ENCODE measurements around the gene HDAC9. TPM values are rescaled to one million over a fixed set of nuclear protein-coding genes. Genes with fewer than 3 reads are reported as not detected.

The HDAC9 gene
- polyA plus RNA-seq, 1 of the 3 experiments (the other 2 are of a cell fraction) = 11.6 TPM

- DNase-seq = no peak
- Histone ChIP-seq H3K4me2 (no peak overlapping the region), H3K79me2 (ENCODE audit: insufficient read depth) (no peaks in the 10 kb centered on the region), H3K9me3 (peaks cover 10% of the 10 kb centered on the region), H3K27ac (ENCODE audit: low read depth in 2 of 2, low read length in 1 of 2) (no peak overlapping the region), H3K4me1 (ENCODE audit: control insufficient read depth in 1 of 2, insufficient read depth in 2 of 2, low read depth in 1 of 2, low read length in 1 of 2) (peaks cover 0 to 3% of the 10 kb centered on the region in 2 experiments; a peak in 2 of 4 replicates), H2AFZ (ENCODE audit: low read depth) (no peak overlapping the region), H3F3A (replicated peaks; ENCODE audit: insufficient read depth) (no peaks in the 10 kb centered on the region), H3K36me3 (replicated peaks in 1 of 2; ENCODE audit: control insufficient read depth in 1 of 2, insufficient read depth in 2 of 2, low read length in 1 of 2) (peaks cover 1 to 5% of the 10 kb centered on the region in 2 experiments), H4K20me1 (ENCODE audit: insufficient read depth) (no peaks in the 10 kb centered on the region), H3K27me3 (ENCODE audit: insufficient read depth) (no peaks in the 10 kb centered on the region), H3K9ac (no peak overlapping the region), H3K4me3 (ENCODE audit: low read depth in 2 of 2, low read length in 1 of 2) (no peak overlapping the region), H3K9me2 (peaks cover 4% of the 10 kb centered on the region; the same call in 1 of the 2 replicates)
- 64% methylated on average over 2 of the region's 2 CpGs for WGBS (ENCODE audit: low lambda C conversion rate)
- ChIA-PET POLR2A (no interaction called here), CTCF (interaction anchor here (1.6 to 2.0 kb wide), 2 partner anchors 214 to 241 kb away, joined by 5 to 6 read pairs; no protein-coding TSS in a partner anchor)
- no peak for TF ChIP-seq FOXJ3 (CRISPR knock-in tag; IDR thresholded peaks at IDR 0.05)
- TF ChIP-seq, protein P1, sequence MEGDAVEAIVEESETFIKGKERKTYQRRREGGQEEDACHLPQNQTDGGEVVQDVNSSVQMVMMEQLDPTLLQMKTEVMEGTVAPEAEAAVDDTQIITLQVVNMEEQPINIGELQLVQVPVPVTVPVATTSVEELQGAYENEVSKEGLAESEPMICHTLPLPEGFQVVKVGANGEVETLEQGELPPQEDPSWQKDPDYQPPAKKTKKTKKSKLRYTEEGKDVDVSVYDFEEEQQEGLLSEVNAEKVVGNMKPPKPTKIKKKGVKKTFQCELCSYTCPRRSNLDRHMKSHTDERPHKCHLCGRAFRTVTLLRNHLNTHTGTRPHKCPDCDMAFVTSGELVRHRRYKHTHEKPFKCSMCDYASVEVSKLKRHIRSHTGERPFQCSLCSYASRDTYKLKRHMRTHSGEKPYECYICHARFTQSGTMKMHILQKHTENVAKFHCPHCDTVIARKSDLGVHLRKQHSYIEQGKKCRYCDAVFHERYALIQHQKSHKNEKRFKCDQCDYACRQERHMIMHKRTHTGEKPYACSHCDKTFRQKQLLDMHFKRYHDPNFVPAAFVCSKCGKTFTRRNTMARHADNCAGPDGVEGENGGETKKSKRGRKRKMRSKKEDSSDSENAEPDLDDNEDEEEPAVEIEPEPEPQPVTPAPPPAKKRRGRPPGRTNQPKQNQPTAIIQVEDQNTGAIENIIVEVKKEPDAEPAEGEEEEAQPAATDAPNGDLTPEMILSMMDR (IDR thresholded peaks at IDR 0.05) = peak; percentile 24
Measured at GRCh38 chr7:18906901-18907300, 411.4 kb downstream of the HDAC9 start.

- WGBS (ENCODE audit: low lambda C conversion rate) = 89% methylated on average over 4 of the region's 4 CpGs
- Histone ChIP-seq H3F3A (replicated peaks; ENCODE audit: insufficient read depth) (no peaks in the 10 kb centered on the region), H3K9me3 (peaks cover 10% of the 10 kb centered on the region), H4K20me1 (ENCODE audit: insufficient read depth) (no peaks in the 10 kb centered on the region), H3K9me2 (peaks cover 6% of the 10 kb centered on the region; the same call in 1 of the 2 replicates), H3K4me1 (ENCODE audit: control insufficient read depth in 1 of 2, insufficient read depth in 2 of 2, low read depth in 1 of 2, low read length in 1 of 2) (no peaks in the 10 kb centered on the region; a peak in 1 of 4 replicates), H3K27ac (ENCODE audit: low read depth in 2 of 2, low read length in 1 of 2) (no peak overlapping the region), H3K27me3 (ENCODE audit: insufficient read depth) (no peaks in the 10 kb centered on the region), H3K9ac (no peak overlapping the region), H3K4me2 (no peak overlapping the region), H3K79me2 (ENCODE audit: insufficient read depth) (no peaks in the 10 kb centered on the region), H2AFZ (ENCODE audit: low read depth) (0 out of 2 replicates have a peak overlapping the region, but pooled peaks have one; percentile 2), H3K4me3 (ENCODE audit: low read depth in 2 of 2, low read length in 1 of 2) (no peak overlapping the region), H3K36me3 (replicated peaks in 1 of 2; ENCODE audit: control insufficient read depth in 1 of 2, insufficient read depth in 2 of 2, low read length in 1 of 2) (peaks cover 2 to 5% of the 10 kb centered on the region in 2 experiments)
- ChIA-PET POLR2A (no interaction called here), CTCF (no interaction called here)
- TF ChIP-seq FOSL2 (IDR thresholded peaks at IDR 0.05; ENCODE audit: borderline replicate concordance, low read depth) (no peak), PBX3 (IDR thresholded peaks at IDR 0.05) (no peak), MEF2A (IDR thresholded peaks at IDR 0.05; ENCODE audit: borderline replicate concordance, low read depth) (no peak)
- DNase-seq = no peak
Measured at GRCh38 chr7:18913106-18913505, 417.6 kb downstream of the HDAC9 start.

- Histone ChIP-seq H3K27me3 (ENCODE audit: insufficient read depth) (no peaks in the 10 kb centered on the region), H3K9me2 (peaks cover 3% of the 10 kb centered on the region; the same call in 1 of the 2 replicates), H3K4me2 (no peak overlapping the region), H3K79me2 (ENCODE audit: insufficient read depth) (no peaks in the 10 kb centered on the region), H3K4me3 (ENCODE audit: low read depth in 2 of 2, low read length in 1 of 2) (no peak overlapping the region), H3K4me1 (ENCODE audit: control insufficient read depth in 1 of 2, insufficient read depth in 2 of 2, low read depth in 1 of 2, low read length in 1 of 2) (no peaks in the 10 kb centered on the region; a peak in 1 of 4 replicates), H3K9ac (no peak overlapping the region), H4K20me1 (ENCODE audit: insufficient read depth) (no peaks in the 10 kb centered on the region), H2AFZ (ENCODE audit: low read depth) (no peak overlapping the region), H3K36me3 (replicated peaks in 1 of 2; ENCODE audit: control insufficient read depth in 1 of 2, insufficient read depth in 2 of 2, low read length in 1 of 2) (peaks cover 0 to 2% of the 10 kb centered on the region in 2 experiments), H3K9me3 (no peaks in the 10 kb centered on the region), H3F3A (replicated peaks; ENCODE audit: insufficient read depth) (no peaks in the 10 kb centered on the region), H3K27ac (ENCODE audit: low read depth in 2 of 2, low read length in 1 of 2) (no peak overlapping the region; a peak in 1 of 4 replicates)
- no peak for DNase-seq
- TF ChIP-seq RXRA (IDR thresholded peaks at IDR 0.05; ENCODE audit: borderline replicate concordance, low read depth) (no peak), NRF1 (IDR thresholded peaks at IDR 0.05; ENCODE audit: low read depth, low read length) (no peak), PBX3 (IDR thresholded peaks at IDR 0.05) (no peak), MEF2A (IDR thresholded peaks at IDR 0.05; ENCODE audit: borderline replicate concordance, low read depth) (no peak), USF1 (IDR thresholded peaks at IDR 0.05; ENCODE audit: borderline replicate concordance, low read depth) (no peak), ZBTB33 (IDR thresholded peaks at IDR 0.05; ENCODE audit: borderline replicate concordance, low read depth) (no peak), NFIC (IDR thresholded peaks at IDR 0.05; ENCODE audit: borderline replicate concordance) (no peak), EZH2phosphoT487 (IDR thresholded peaks at IDR 0.05; ENCODE audit: borderline replicate concordance, low read depth) (no peak), GATA2 (CRISPR knock-in tag; IDR thresholded peaks at IDR 0.05) (no peak), FOXJ3 (CRISPR knock-in tag; IDR thresholded peaks at IDR 0.05) (no peak), JUND (IDR thresholded peaks at IDR 0.05) (no peak)
- WGBS (ENCODE audit: low lambda C conversion rate) = 69% methylated on average over 3 of the region's 3 CpGs
- ChIA-PET CTCF (interaction anchor here (0.6 to 1.5 kb wide), 3 partner anchors 13 to 205 kb away, joined by 3 read pairs; no protein-coding TSS in a partner anchor), POLR2A (no interaction called here)
Measured at GRCh38 chr7:18916826-18917225, 421.3 kb downstream of the HDAC9 start.

Measured in SK-N-SH (cell line).